Liver (tissue), 9 donors: ENCODE data around the gene HLA-G. TPM values are rescaled to one million over a fixed set of nuclear protein-coding genes. Genes with fewer than 3 reads are reported as not detected.

Experiments used
- DNase-seq: peaks from one replicate; pipeline ENCODE4 v3.0.0-alpha.2; 2017; ENCODE audit warnings: low spot score
- H3K27ac ChIP-seq, 2 donors: one replicate each; pipeline ENCODE4 v1.7.0; 2013; ENCODE audit warnings: inconsistent platforms in 2 of 2, low read length in 2 of 2, control low read depth in 1 of 2, low read depth in 1 of 2, mild to moderate bottlenecking in 1 of 2
- H3K27me3 ChIP-seq, 4 donors: one replicate each; pipeline versions ENCODE4 v1.6.1 to v1.7.0; 2013; ENCODE audit warnings: low read length in 3 of 4, inconsistent platforms in 1 of 4, mild to moderate bottlenecking in 1 of 4, moderate library complexity in 1 of 4; ENCODE audit not compliant: control insufficient read depth in 4 of 4, insufficient read depth in 4 of 4
- H3K36me3 ChIP-seq, 4 donors: one replicate each; pipeline versions ENCODE4 v1.6.1 to v1.7.0; 2013; ENCODE audit warnings: low read length in 3 of 4, mild to moderate bottlenecking in 3 of 4, low read depth in 1 of 4, moderate library complexity in 1 of 4; ENCODE audit not compliant: control insufficient read depth in 4 of 4, insufficient read depth in 3 of 4
- H3K4me1 ChIP-seq, 4 donors: one replicate each; pipeline versions ENCODE4 v1.6.1 to v1.7.0; 2013; ENCODE audit warnings: low read length in 3 of 4, mild to moderate bottlenecking in 3 of 4, moderate library complexity in 1 of 4; ENCODE audit not compliant: control insufficient read depth in 4 of 4, insufficient read depth in 4 of 4
- H3K4me3 ChIP-seq, 3 donors: one replicate each; pipeline versions ENCODE4 v1.6.1 to v1.7.0; 2013; ENCODE audit warnings: low read length in 3 of 3, control low read depth in 1 of 3, low read depth in 1 of 3, mild to moderate bottlenecking in 1 of 3
- H3K9ac ChIP-seq, 2 donors: one replicate each; pipeline ENCODE4 v1.7.0; 2013; ENCODE audit warnings: low read length in 2 of 2, mild to moderate bottlenecking in 2 of 2, moderate library complexity in 2 of 2, control low read depth in 1 of 2, low read depth in 1 of 2
- H3K9me3 ChIP-seq, 4 donors: one replicate each; pipeline versions ENCODE4 v1.6.1 to v1.7.0; 2013; ENCODE audit warnings: low read length in 3 of 4; ENCODE audit not compliant: control insufficient read depth in 4 of 4
- ATF3 ChIP-seq: IDR thresholded peaks from 2 replicates; pipeline ENCODE4 v1.6.1; 2016; ENCODE audit warnings: antibody characterized with exemption
- CTCF ChIP-seq: fragments of 150-350 bp; IDR thresholded peaks from 2 replicates; pipeline ENCODE4 v1.5.1; 2017; ENCODE audit warnings: improper control_type of control experiment, low read depth, low read length; ENCODE audit not compliant: missing input control
- EGR1 ChIP-seq, 2 donors: IDR thresholded peaks; 2 replicates each; pipeline ENCODE4 v1.6.1; 2016 to 2018; ENCODE audit warnings: antibody characterized with exemption in 2 of 2, low read depth in 2 of 2
- FOXA1 ChIP-seq: IDR thresholded peaks from 2 replicates; pipeline ENCODE4 v1.6.1; 2016; ENCODE audit warnings: antibody characterized with exemption
- FOXA2 ChIP-seq: IDR thresholded peaks from 2 replicates; pipeline ENCODE4 v1.6.1; 2016; ENCODE audit warnings: antibody characterized with exemption
- GABPA ChIP-seq, 2 donors: IDR thresholded peaks in 1 of 2; conservative IDR thresholded peaks in 1 of 2; 2 replicates each; pipeline ENCODE4 v1.6.1; 2016; ENCODE audit warnings: antibody characterized with exemption in 2 of 2, mild to moderate bottlenecking in 1 of 2, moderate library complexity in 1 of 2
- HNF4G ChIP-seq: IDR thresholded peaks from 2 replicates; pipeline ENCODE4 v1.6.1; 2016; ENCODE audit warnings: antibody characterized with exemption
- JUND ChIP-seq, 2 donors: IDR thresholded peaks; 2 replicates each; pipeline ENCODE4 v1.6.1; 2016; ENCODE audit warnings: antibody characterized with exemption in 2 of 2
- MAX ChIP-seq: IDR thresholded peaks from 2 replicates; pipeline ENCODE4 v1.6.1; 2016; ENCODE audit warnings: antibody characterized with exemption
- NR2F2 ChIP-seq: IDR thresholded peaks from 2 replicates; pipeline ENCODE4 v1.6.1; 2016; ENCODE audit warnings: antibody characterized with exemption
- RAD21 ChIP-seq, 2 donors: IDR thresholded peaks; 2 replicates each; pipeline ENCODE4 v1.6.1; 2016; ENCODE audit warnings: antibody characterized with exemption in 2 of 2, mild to moderate bottlenecking in 2 of 2
- REST ChIP-seq: IDR thresholded peaks from 2 replicates; pipeline ENCODE4 v1.6.1; 2016; ENCODE audit warnings: antibody characterized with exemption, mild to moderate bottlenecking
- ZBTB33 ChIP-seq: IDR thresholded peaks from 2 replicates; pipeline ENCODE4 v1.6.1; 2016; ENCODE audit warnings: antibody characterized with exemption
- WGBS: extraction: QIAGEN DNeasy Blood & Tissue Kit; methylation state at CpG from one replicate; pipeline ENCODE4 v1.1.7; 2013; 5-methylcytosine and 5-hydroxymethylcytosine counted together
- polyA plus RNA-seq, 2 donors: library from polyadenylated mRNA; stranded (reverse) in 1 of 2; unstranded in 1 of 2; fragments of 200-250 nt in 1 of 2; fragments of >200 nt in 1 of 2; fragmentation: Nextera tagmentation in 1 of 2; extraction: Ambion mirVana in 1 of 2; gene quantifications; one replicate each; pipeline versions ENCODE4 v1.2.1 to v1.2.3, GENCODE V29; 2013 to 2015
- total RNA-seq, 2 donors: library from RNA; depleted of rRNA; stranded (reverse); fragments of >200 nt; gene quantifications; one replicate each; pipeline ENCODE4 v1.2.3, GENCODE V29; 2014
- donor health status: healthy.
- donor health status: healthy.
- donor health status: healthy.
- donor health status: healthy.
- donor health status: healthy.

Gene HLA-G
- total and polyA plus RNA-seq, 4 donors = 0.79 TPM; not detected in 3

- TF ChIP-seq CTCF = no peak
- no peak for TF ChIP-seq ATF3
- TF ChIP-seq FOXA2 = no peak
These were observed 21.2 kb upstream of the HLA-G start (continued) for GRCh38 chr6:29806387-29806786.

GRCh38 chr6:29809249-29809648 is 18.4 kb upstream of the HLA-G start:
- no peak overlapping the region for H3K4me3 ChIP-seq
- TF ChIP-seq FOXA1 (no peak), JUND (IDR thresholded peaks at IDR 0.05) (no peak), ATF3 (no peak)
- no peak overlapping the region for H3K9ac ChIP-seq
- H3K27ac ChIP-seq = no peak overlapping the region
- no peaks in the 10 kb centered on the region for H3K4me1 ChIP-seq
- H3K9me3 ChIP-seq = no peaks in the 10 kb centered on the region
- H3K36me3 ChIP-seq = no peaks in the 10 kb centered on the region
- H3K27me3 ChIP-seq = peaks cover 0 to 2% (median 0%) of the 10 kb centered on the region in 4 donors
- no peak for DNase-seq

- 53% methylated on average over 2 of the region's 2 CpGs for WGBS
- no peak overlapping the region for H3K9ac ChIP-seq
- H3K27me3 ChIP-seq = peaks cover 0 to 2% (median 0%) of the 10 kb centered on the region in 4 donors
- DNase-seq = no peak
- no peak overlapping the region for H3K27ac ChIP-seq
- H3K36me3 ChIP-seq = no peaks in the 10 kb centered on the region
- no peaks in the 10 kb centered on the region for H3K9me3 ChIP-seq
- H3K4me3 ChIP-seq = no peak overlapping the region
- H3K4me1 ChIP-seq = no peaks in the 10 kb centered on the region
- no peak for TF ChIP-seq CTCF
- TF ChIP-seq ZBTB33 = no peak
- no peak for TF ChIP-seq REST
- no peak for TF ChIP-seq ATF3
- TF ChIP-seq EGR1 (IDR thresholded peaks at IDR 0.05; ENCODE audit: low read depth in 2 of 2) = no peak
- TF ChIP-seq GABPA (IDR thresholded peaks at IDR 0.05 in 1 of 2, conservative IDR thresholded peaks at IDR 0.05 in 1 of 2) = no peak
- no peak for TF ChIP-seq RAD21 (IDR thresholded peaks at IDR 0.05)
- no peak for TF ChIP-seq JUND (IDR thresholded peaks at IDR 0.05)
- no peak for TF ChIP-seq FOXA1
- no peak for TF ChIP-seq MAX
- TF ChIP-seq NR2F2 = no peak
- TF ChIP-seq HNF4G = no peak
These were observed 17.3 kb upstream of the HLA-G start for GRCh38 chr6:29810371-29810770.
